Erythroblast (primary cell): ENCODE measurements around the gene BPIFB6.

ENCODE experiments used
- GATA1 ChIP-seq: IDR thresholded peaks from 2 replicates; pipeline ENCODE4 v1.6.1; 2011; ENCODE audit warnings: low read depth, mild to moderate bottlenecking, control low read depth, low read length, moderate library complexity
- POLR2A ChIP-seq: IDR thresholded peaks from 2 replicates; pipeline ENCODE4 v1.6.1; 2011; ENCODE audit warnings: mild to moderate bottlenecking, low read length

DNA sequence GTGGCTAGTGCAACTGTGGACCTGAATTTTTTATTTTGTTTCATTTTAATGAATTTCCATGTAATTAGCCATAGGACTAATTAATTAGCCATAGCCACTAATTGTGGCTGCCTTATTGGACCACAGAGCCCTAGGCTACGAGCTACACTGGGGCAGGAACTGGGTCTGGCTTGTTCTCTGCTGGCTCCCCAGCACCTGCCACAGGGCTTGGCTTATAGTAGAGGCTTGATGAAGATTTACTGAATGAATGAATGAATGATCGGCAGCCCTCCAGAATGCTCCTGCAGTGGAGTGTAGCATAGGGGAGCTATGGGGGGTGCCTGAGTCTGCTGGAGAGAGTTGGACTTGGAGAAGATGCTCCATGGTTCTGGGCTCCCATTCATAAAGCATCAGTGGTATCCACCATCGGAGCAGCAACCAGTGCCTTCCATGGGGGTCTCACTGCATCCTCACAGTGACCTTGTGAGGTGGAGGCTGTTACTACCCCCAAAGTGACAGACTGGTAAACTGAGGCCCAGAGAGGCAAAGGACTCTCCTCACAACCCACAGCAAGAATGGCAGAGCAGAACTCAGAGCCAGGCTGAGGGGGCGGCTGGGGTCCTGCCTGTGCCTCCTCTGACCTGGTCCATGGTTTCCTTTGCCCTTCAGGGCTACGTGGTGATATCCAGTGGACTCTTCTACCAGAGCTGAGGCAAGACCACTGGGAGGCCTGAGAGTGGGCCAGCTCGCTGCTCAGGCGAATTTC is 8.6 kb upstream of the BPIFB6 start:
- no peak for TF ChIP-seq POLR2A
- no peak for TF ChIP-seq GATA1
